Measurements from ENCODE around the gene PRAMEF13.
"Not testable (repeated sequence)": the region's sequence is repeated elsewhere in the genome, so short reads cannot be mapped to it uniquely, and the experiment has no call there.

The PRAMEF13 gene

DNA sequence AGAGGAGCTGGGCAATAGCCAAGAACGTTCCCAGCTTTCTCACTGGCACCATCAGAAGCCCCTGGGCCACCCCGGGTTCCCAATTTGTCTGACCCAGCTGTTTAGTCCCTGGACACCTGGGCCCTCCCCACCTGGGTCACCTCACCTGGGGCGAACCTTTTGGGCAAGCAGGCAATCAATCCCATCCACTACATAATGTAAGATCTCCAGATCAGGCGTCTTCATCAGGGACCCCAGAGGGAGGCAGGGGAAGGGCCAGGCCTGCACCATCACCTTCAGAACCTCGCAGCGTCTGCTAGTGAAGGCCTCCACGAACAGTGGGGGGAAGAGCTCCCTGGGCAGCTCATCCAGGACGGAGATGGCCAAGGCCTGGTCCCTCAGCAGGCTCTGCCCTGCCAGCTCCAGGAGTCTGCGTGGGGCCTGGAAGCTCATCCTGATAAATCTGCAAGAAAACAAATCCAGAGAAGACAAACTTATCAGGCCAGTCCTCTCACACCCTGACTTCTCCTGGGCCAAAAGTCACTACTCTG lies 24.5 kb upstream of the PRAMEF13 start, which contains the start of gene PRAMEF18:
Gene PRAMEF18, minus strand, starts transcription at position 480 of the 530 bp plus-strand sequence. Its CDS starts 48 bp downstream, at position 432.
- H3K4me1 ChIP-seq (ENCODE audit: control extremely low read depth in 1 of 4, control insufficient read depth in 4 of 4, insufficient read depth in 4 of 4, low read length in 3 of 4); DNase-seq; H3K9me3 ChIP-seq (ENCODE audit: control extremely low read depth in 1 of 5, control insufficient read depth in 4 of 5, insufficient read depth in 2 of 5, low read depth in 1 of 5, low read length in 4 of 5); H3K36me3 ChIP-seq (ENCODE audit: control insufficient read depth in 4 of 4, insufficient read depth in 4 of 4, low read length in 3 of 4); H3K27me3 ChIP-seq (replicated peaks in 2 of 5; ENCODE audit: control insufficient read depth in 4 of 5, insufficient read depth in 5 of 5, low read length in 4 of 5); H3K27ac ChIP-seq (ENCODE audit: insufficient read depth in 1 of 2, low read depth in 1 of 2, low read length in 2 of 2, poor library complexity in 1 of 2, severe bottlenecking in 2 of 2); CTCF ChIA-PET; POLR2A ChIA-PET; H3K4me3 ChIP-seq (ENCODE audit: control insufficient read depth in 1 of 7, extremely low read depth in 1 of 7, insufficient read depth in 4 of 7, low read depth in 2 of 7, low read length in 6 of 7): not testable (repeated sequence)
- 93% methylated on average over 7 of the region's 9 CpGs for WGBS (ENCODE audit: insufficient coverage)

DNA sequence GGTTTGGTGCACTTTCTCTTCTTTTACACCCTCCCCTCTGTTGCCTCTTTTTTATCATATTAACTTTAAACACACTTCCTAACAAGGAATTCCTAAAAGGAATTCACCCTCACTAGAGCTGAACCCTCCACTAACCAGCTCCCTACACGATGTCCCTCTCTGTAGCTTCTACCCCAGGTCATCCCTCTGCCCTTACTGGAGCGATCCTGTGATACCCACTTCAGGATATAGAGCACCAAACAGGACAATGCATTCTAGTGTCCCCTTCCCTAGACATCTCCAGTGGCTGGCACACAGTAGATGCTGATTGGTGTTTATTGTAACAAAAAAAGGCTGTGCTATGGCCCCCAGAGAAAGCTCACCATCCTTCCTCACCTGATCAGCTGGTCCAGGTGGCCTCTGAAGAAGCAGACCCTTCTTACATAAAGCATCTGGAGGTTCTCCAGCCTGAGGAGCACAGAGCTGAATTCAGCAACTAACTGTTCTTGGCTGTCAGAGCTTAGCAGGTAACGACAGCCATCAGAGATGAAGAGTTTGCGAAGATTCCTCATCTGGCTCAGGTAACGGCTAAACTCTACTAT lies 23.4 kb upstream of the PRAMEF13 start:
- Histone ChIP-seq H3K27ac (ENCODE audit: insufficient read depth in 1 of 2, low read depth in 1 of 2, low read length in 2 of 2, poor library complexity in 1 of 2, severe bottlenecking in 2 of 2) (no peak overlapping the region), H3K9me3 (ENCODE audit: control extremely low read depth in 1 of 5, control insufficient read depth in 4 of 5, insufficient read depth in 2 of 5, low read depth in 1 of 5, low read length in 4 of 5) (no peaks in the 10 kb centered on the region), H3K4me1 (ENCODE audit: control extremely low read depth in 1 of 4, control insufficient read depth in 4 of 4, insufficient read depth in 4 of 4, low read length in 3 of 4) (peaks cover 0 to 5% (median 0%) of the 10 kb centered on the region in 4 experiments), H3K4me3 (ENCODE audit: control insufficient read depth in 1 of 7, extremely low read depth in 1 of 7, insufficient read depth in 4 of 7, low read depth in 2 of 7, low read length in 6 of 7) (no peak overlapping the region), H3K27me3 (replicated peaks in 2 of 5; ENCODE audit: control insufficient read depth in 4 of 5, insufficient read depth in 5 of 5, low read length in 4 of 5) (no peaks in the 10 kb centered on the region), H3K36me3 (ENCODE audit: control insufficient read depth in 4 of 4, insufficient read depth in 4 of 4, low read length in 3 of 4) (no peaks in the 10 kb centered on the region)
- DNase-seq, result no peak
- POLR2A ChIA-PET, result interaction anchor here (0.6 kb wide), 1 partner anchor 20 kb away, joined by 3 read pairs; no protein-coding TSS in a partner anchor
- CTCF ChIA-PET, result no interaction called here
- 96% methylated on average over 5 of the region's 5 CpGs for WGBS (ENCODE audit: insufficient coverage)

DNA sequence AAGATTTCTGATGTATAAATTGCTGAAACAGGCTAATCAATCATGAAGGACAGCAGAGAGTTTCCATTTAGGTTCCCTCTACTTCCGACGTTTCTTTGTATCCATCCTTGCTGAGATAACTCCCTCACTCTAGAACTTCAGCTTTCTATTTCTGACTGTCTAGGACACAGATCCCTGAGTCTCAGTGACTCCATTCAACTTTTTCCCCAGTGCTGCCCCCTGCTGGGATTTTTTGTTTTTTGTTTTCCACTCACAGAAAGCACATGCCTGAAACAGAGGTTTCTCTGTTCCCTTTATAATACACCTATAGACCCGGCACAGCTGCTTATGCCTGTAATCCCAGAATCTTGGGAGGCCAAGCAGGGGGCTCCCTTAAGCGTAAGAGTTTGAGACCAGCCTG lies 21.6 kb upstream of the PRAMEF13 start:
- H3K4me3 ChIP-seq (ENCODE audit: control insufficient read depth in 1 of 7, extremely low read depth in 1 of 7, insufficient read depth in 4 of 7, low read depth in 2 of 7, low read length in 6 of 7); H3K36me3 ChIP-seq (ENCODE audit: control insufficient read depth in 4 of 4, insufficient read depth in 4 of 4, low read length in 3 of 4); H3K9me3 ChIP-seq (ENCODE audit: control extremely low read depth in 1 of 5, control insufficient read depth in 4 of 5, insufficient read depth in 2 of 5, low read depth in 1 of 5, low read length in 4 of 5); POLR2A ChIA-PET; H3K27ac ChIP-seq (ENCODE audit: insufficient read depth in 1 of 2, low read depth in 1 of 2, low read length in 2 of 2, poor library complexity in 1 of 2, severe bottlenecking in 2 of 2); H3K4me1 ChIP-seq (ENCODE audit: control extremely low read depth in 1 of 4, control insufficient read depth in 4 of 4, insufficient read depth in 4 of 4, low read length in 3 of 4); H3K27me3 ChIP-seq (replicated peaks in 2 of 5; ENCODE audit: control insufficient read depth in 4 of 5, insufficient read depth in 5 of 5, low read length in 4 of 5); DNase-seq; CTCF ChIA-PET: not testable (repeated sequence)
- no CpG with 5 or more reads among the region's 4 CpGs for WGBS (ENCODE audit: insufficient coverage)

DNA sequence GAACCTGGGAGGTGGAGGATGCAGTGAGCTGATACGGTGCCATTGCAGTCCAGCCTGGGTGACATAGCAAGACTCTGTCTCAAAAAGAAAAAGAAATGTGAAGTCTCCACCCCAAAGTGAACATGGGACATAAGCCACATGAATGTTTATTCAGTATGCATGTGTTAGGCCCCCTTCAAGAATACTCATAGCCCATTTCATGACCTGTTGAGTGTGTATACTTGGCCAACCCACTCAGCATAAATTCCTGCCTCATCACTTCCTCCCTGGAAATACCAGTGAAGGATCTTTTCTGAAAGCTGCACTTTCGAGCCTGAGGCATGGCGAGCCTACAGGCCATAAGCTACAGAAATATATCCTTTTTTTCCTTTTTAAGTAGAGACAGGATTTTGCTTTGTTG lies 18.0 kb upstream of the PRAMEF13 start:
- CTCF ChIA-PET; POLR2A ChIA-PET; H3K27ac ChIP-seq (ENCODE audit: insufficient read depth in 1 of 2, low read depth in 1 of 2, low read length in 2 of 2, poor library complexity in 1 of 2, severe bottlenecking in 2 of 2); DNase-seq; H3K9me3 ChIP-seq (ENCODE audit: control extremely low read depth in 1 of 5, control insufficient read depth in 4 of 5, insufficient read depth in 2 of 5, low read depth in 1 of 5, low read length in 4 of 5); H3K4me1 ChIP-seq (ENCODE audit: control extremely low read depth in 1 of 4, control insufficient read depth in 4 of 4, insufficient read depth in 4 of 4, low read length in 3 of 4); H3K27me3 ChIP-seq (replicated peaks in 2 of 5; ENCODE audit: control insufficient read depth in 4 of 5, insufficient read depth in 5 of 5, low read length in 4 of 5); H3K4me3 ChIP-seq (ENCODE audit: control insufficient read depth in 1 of 7, extremely low read depth in 1 of 7, insufficient read depth in 4 of 7, low read depth in 2 of 7, low read length in 6 of 7); H3K36me3 ChIP-seq (ENCODE audit: control insufficient read depth in 4 of 4, insufficient read depth in 4 of 4, low read length in 3 of 4): not testable (repeated sequence)
- WGBS (ENCODE audit: insufficient coverage), result no CpG with 5 or more reads among the region's 3 CpGs

DNA sequence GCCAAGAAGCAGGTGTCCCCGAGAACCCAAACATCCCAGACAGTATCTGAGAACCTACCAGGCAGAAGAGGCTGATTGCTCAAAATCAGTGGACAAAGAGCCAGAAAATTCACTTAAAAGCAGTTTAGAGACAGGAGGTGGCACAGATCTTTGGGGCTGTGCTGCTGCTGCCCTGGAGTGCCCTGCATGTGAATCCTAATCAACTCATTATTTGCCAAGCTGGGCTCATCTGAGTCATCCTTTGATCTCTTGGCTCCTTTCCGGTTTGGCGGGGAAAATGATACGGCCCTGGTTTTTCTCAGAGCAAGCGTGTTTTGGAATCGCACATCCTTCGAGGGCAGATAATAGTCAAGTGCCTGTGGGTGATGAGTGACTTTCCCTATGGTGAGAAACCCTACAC lies 15.4 kb upstream of the PRAMEF13 start:
- H3K36me3 ChIP-seq (ENCODE audit: control insufficient read depth in 4 of 4, insufficient read depth in 4 of 4, low read length in 3 of 4); H3K27me3 ChIP-seq (replicated peaks in 2 of 5; ENCODE audit: control insufficient read depth in 4 of 5, insufficient read depth in 5 of 5, low read length in 4 of 5); CTCF ChIA-PET; DNase-seq; POLR2A ChIA-PET; H3K9me3 ChIP-seq (ENCODE audit: control extremely low read depth in 1 of 5, control insufficient read depth in 4 of 5, insufficient read depth in 2 of 5, low read depth in 1 of 5, low read length in 4 of 5); H3K27ac ChIP-seq (ENCODE audit: insufficient read depth in 1 of 2, low read depth in 1 of 2, low read length in 2 of 2, poor library complexity in 1 of 2, severe bottlenecking in 2 of 2); H3K4me3 ChIP-seq (ENCODE audit: control insufficient read depth in 1 of 7, extremely low read depth in 1 of 7, insufficient read depth in 4 of 7, low read depth in 2 of 7, low read length in 6 of 7); H3K4me1 ChIP-seq (ENCODE audit: control extremely low read depth in 1 of 4, control insufficient read depth in 4 of 4, insufficient read depth in 4 of 4, low read length in 3 of 4): not testable (repeated sequence)
- WGBS (ENCODE audit: insufficient coverage), result no CpG with 5 or more reads among the region's 7 CpGs

DNA sequence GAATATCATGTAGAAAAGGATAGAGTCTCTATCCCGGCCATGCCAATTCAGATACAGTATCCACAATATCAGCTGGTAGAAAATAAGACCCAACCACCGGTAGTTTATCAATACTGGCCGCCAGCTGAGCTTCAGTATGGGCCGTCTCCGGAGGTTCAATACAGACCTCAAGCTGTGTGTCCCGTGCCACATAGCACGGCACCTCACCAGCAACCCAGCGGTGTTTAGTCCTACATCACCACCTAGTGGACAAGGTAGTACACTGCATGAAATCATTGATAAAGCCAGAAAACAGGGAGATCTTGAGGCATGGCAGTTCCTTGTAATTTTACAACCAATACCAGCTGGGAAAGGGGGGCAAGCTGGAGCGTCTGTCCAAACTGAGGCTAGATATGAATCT lies 7.5 kb upstream of the PRAMEF13 start:
- H3K27ac ChIP-seq (ENCODE audit: insufficient read depth in 1 of 2, low read depth in 1 of 2, low read length in 2 of 2, poor library complexity in 1 of 2, severe bottlenecking in 2 of 2); H3K4me3 ChIP-seq (ENCODE audit: control insufficient read depth in 1 of 7, extremely low read depth in 1 of 7, insufficient read depth in 4 of 7, low read depth in 2 of 7, low read length in 6 of 7); H3K27me3 ChIP-seq (replicated peaks in 2 of 5; ENCODE audit: control insufficient read depth in 4 of 5, insufficient read depth in 5 of 5, low read length in 4 of 5); CTCF ChIA-PET; H3K9me3 ChIP-seq (ENCODE audit: control extremely low read depth in 1 of 5, control insufficient read depth in 4 of 5, insufficient read depth in 2 of 5, low read depth in 1 of 5, low read length in 4 of 5); POLR2A ChIA-PET; H3K4me1 ChIP-seq (ENCODE audit: control extremely low read depth in 1 of 4, control insufficient read depth in 4 of 4, insufficient read depth in 4 of 4, low read length in 3 of 4); DNase-seq; H3K36me3 ChIP-seq (ENCODE audit: control insufficient read depth in 4 of 4, insufficient read depth in 4 of 4, low read length in 3 of 4): not testable (repeated sequence)
- no CpG with 5 or more reads among the region's 9 CpGs for WGBS (ENCODE audit: insufficient coverage)

DNA sequence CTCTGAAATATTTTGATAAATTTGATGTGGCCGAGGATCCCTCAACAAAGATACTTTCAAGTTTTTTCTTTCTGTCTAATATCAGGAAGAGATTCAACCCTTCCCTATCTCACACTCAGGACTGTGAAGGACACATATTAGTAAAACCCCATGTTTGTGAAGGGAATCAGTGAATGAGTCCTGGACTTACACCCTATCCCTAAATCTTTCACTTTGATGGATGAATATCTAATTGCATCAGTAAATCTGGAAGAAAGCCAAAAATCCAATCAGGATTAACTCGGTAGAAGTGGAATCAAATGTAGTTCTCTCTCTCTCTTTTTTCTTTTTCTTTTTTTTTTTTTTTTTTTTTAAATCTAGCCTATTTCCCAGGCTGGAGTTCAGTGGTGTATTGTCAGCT lies 29.7 kb downstream of the PRAMEF13 start, which contains the start of gene PRAMEF9:
Gene PRAMEF9, plus strand, starts transcription at position 301 of the 400 bp plus-strand sequence. CDS start 3,433 bp downstream, outside the sequence.
- H3K4me1 ChIP-seq (ENCODE audit: control extremely low read depth in 1 of 4, control insufficient read depth in 4 of 4, insufficient read depth in 4 of 4, low read length in 3 of 4); POLR2A ChIA-PET; DNase-seq; CTCF ChIA-PET; H3K27ac ChIP-seq (ENCODE audit: insufficient read depth in 1 of 2, low read depth in 1 of 2, low read length in 2 of 2, poor library complexity in 1 of 2, severe bottlenecking in 2 of 2); H3K27me3 ChIP-seq (replicated peaks in 2 of 5; ENCODE audit: control insufficient read depth in 4 of 5, insufficient read depth in 5 of 5, low read length in 4 of 5); H3K9me3 ChIP-seq (ENCODE audit: control extremely low read depth in 1 of 5, control insufficient read depth in 4 of 5, insufficient read depth in 2 of 5, low read depth in 1 of 5, low read length in 4 of 5); H3K4me3 ChIP-seq (ENCODE audit: control insufficient read depth in 1 of 7, extremely low read depth in 1 of 7, insufficient read depth in 4 of 7, low read depth in 2 of 7, low read length in 6 of 7); H3K36me3 ChIP-seq (ENCODE audit: control insufficient read depth in 4 of 4, insufficient read depth in 4 of 4, low read length in 3 of 4): not testable (repeated sequence)
- WGBS (ENCODE audit: insufficient coverage), result no CpG with 5 or more reads among the region's 2 CpGs

All from common myeloid progenitor, CD34-positive (primary cell).